Measurements from ENCODE around the gene AFG1L. TPM values are rescaled to one million over a fixed set of nuclear protein-coding genes. Genes with fewer than 3 reads are reported as not detected.
A peak's percentile ranks its signal among the peaks of the same experiment; 100 is the strongest.

Gene AFG1L
- total and polyA plus RNA-seq, 2 experiments from 2014 or later, result 9.4 to 9.7 TPM

- no peaks in the 10 kb centered on the region for H3K9me3 ChIP-seq (ENCODE audit: low read depth)
- DNase-seq (ENCODE audit: low spot score), result peak; percentile 39
- H3K4me1 ChIP-seq (ENCODE audit: insufficient read depth), result no peaks in the 10 kb centered on the region
- no peaks in the 10 kb centered on the region for H3K36me3 ChIP-seq (replicated peaks; ENCODE audit: insufficient read depth, low read depth)
- no peaks in the 10 kb centered on the region for H3K9me2 ChIP-seq (replicated peaks; ENCODE audit: insufficient read depth)
- no peaks in the 10 kb centered on the region for H3K79me2 ChIP-seq
- 53% methylated on average over 3 of the region's 3 CpGs for WGBS (ENCODE audit: low lambda C conversion rate, missing lambda C conversion rate)
- H3K4me3 ChIP-seq, result no peak overlapping the region
- H3K27me3 ChIP-seq, result no peaks in the 10 kb centered on the region
- no peak overlapping the region for H3K27ac ChIP-seq
- H2AFZ ChIP-seq, result no peak overlapping the region
- no peak overlapping the region for H3K4me2 ChIP-seq
- no peaks in the 10 kb centered on the region for H4K20me1 ChIP-seq (ENCODE audit: insufficient read depth, poor library complexity, severe bottlenecking)
- TF ChIP-seq CTCF (IDR thresholded peaks at IDR 0.05; ENCODE audit: poor library complexity) (peak; percentile 36), EZH2phosphoT487 (IDR thresholded peaks at IDR 0.05; ENCODE audit: low read depth, severe bottlenecking, unreplicated experiment) (no peak), EZH2 (IDR thresholded peaks at IDR 0.05; ENCODE audit: borderline replicate concordance) (no peak)
These were observed 203.0 kb downstream of the AFG1L start for GRCh38 chr6:108497883-108498282.

- TF ChIP-seq EZH2phosphoT487 (IDR thresholded peaks at IDR 0.05; ENCODE audit: low read depth, severe bottlenecking, unreplicated experiment) (no peak), EZH2 (IDR thresholded peaks at IDR 0.05; ENCODE audit: borderline replicate concordance) (no peak), CTCF (IDR thresholded peaks at IDR 0.05; ENCODE audit: poor library complexity) (no peak)
- Histone ChIP-seq H3K4me2 (no peak overlapping the region), H3K27me3 (no peaks in the 10 kb centered on the region), H2AFZ (no peak overlapping the region), H3K9me3 (ENCODE audit: low read depth) (no peaks in the 10 kb centered on the region), H3K27ac (no peak overlapping the region), H3K36me3 (replicated peaks; ENCODE audit: insufficient read depth, low read depth) (no peaks in the 10 kb centered on the region), H3K4me3 (no peak overlapping the region), H3K79me2 (no peaks in the 10 kb centered on the region), H4K20me1 (ENCODE audit: insufficient read depth, poor library complexity, severe bottlenecking) (no peaks in the 10 kb centered on the region), H3K9me2 (replicated peaks; ENCODE audit: insufficient read depth) (no peaks in the 10 kb centered on the region), H3K4me1 (ENCODE audit: insufficient read depth) (no peaks in the 10 kb centered on the region)
- DNase-seq (ENCODE audit: low spot score), result no peak
- WGBS (ENCODE audit: low lambda C conversion rate, missing lambda C conversion rate), result 75% methylated on average over 3 of the region's 3 CpGs
These were observed 206.7 kb downstream of the AFG1L start for GRCh38 chr6:108501559-108501958.

GRCh38 chr6:108502832-108503231 lies 208.0 kb downstream of the AFG1L start:
- H3K27me3 ChIP-seq, result no peaks in the 10 kb centered on the region
- no peaks in the 10 kb centered on the region for H3K9me2 ChIP-seq (replicated peaks; ENCODE audit: insufficient read depth)
- H3K9me3 ChIP-seq (ENCODE audit: low read depth), result no peaks in the 10 kb centered on the region
- H3K27ac ChIP-seq, result no peak overlapping the region
- H3K79me2 ChIP-seq, result no peaks in the 10 kb centered on the region
- no peaks in the 10 kb centered on the region for H3K4me1 ChIP-seq (ENCODE audit: insufficient read depth)
- DNase-seq (ENCODE audit: low spot score), result no peak
- no peak overlapping the region for H3K4me3 ChIP-seq
- TF ChIP-seq EZH2phosphoT487 (IDR thresholded peaks at IDR 0.05; ENCODE audit: low read depth, severe bottlenecking, unreplicated experiment) (no peak), EZH2 (IDR thresholded peaks at IDR 0.05; ENCODE audit: borderline replicate concordance) (no peak), CTCF (IDR thresholded peaks at IDR 0.05; ENCODE audit: poor library complexity) (no peak)
- H3K36me3 ChIP-seq (replicated peaks; ENCODE audit: insufficient read depth, low read depth), result no peaks in the 10 kb centered on the region
- no peak overlapping the region for H3K4me2 ChIP-seq
- WGBS (ENCODE audit: low lambda C conversion rate, missing lambda C conversion rate), result 89% methylated on average over 1 of the region's 1 CpG
- no peaks in the 10 kb centered on the region for H4K20me1 ChIP-seq (ENCODE audit: insufficient read depth, poor library complexity, severe bottlenecking)
- no peak overlapping the region for H2AFZ ChIP-seq

- Histone ChIP-seq H3K9me2 (replicated peaks; ENCODE audit: insufficient read depth) (no peaks in the 10 kb centered on the region), H3K36me3 (replicated peaks; ENCODE audit: insufficient read depth, low read depth) (no peaks in the 10 kb centered on the region), H3K4me3 (no peak overlapping the region), H3K9me3 (ENCODE audit: low read depth) (no peaks in the 10 kb centered on the region), H3K27me3 (no peaks in the 10 kb centered on the region), H3K27ac (no peak overlapping the region), H3K79me2 (no peaks in the 10 kb centered on the region), H4K20me1 (ENCODE audit: insufficient read depth, poor library complexity, severe bottlenecking) (no peaks in the 10 kb centered on the region), H3K4me2 (no peak overlapping the region), H2AFZ (no peak overlapping the region), H3K4me1 (ENCODE audit: insufficient read depth) (no peaks in the 10 kb centered on the region)
- no peak for DNase-seq (ENCODE audit: low spot score)
- TF ChIP-seq EZH2phosphoT487 (IDR thresholded peaks at IDR 0.05; ENCODE audit: low read depth, severe bottlenecking, unreplicated experiment), result no peak
- no peak for TF ChIP-seq EZH2 (IDR thresholded peaks at IDR 0.05; ENCODE audit: borderline replicate concordance)
- no peak for TF ChIP-seq CTCF (IDR thresholded peaks at IDR 0.05; ENCODE audit: poor library complexity)
- WGBS (ENCODE audit: low lambda C conversion rate, missing lambda C conversion rate), result 87% methylated on average over 2 of the region's 2 CpGs
These were observed 212.5 kb downstream of the AFG1L start for GRCh38 chr6:108507316-108507715.
